HUDEP-2 (cell line): ENCODE results near the gene CTNNB1.

Source experiments
- DNase-seq, 76 experiments: peaks; one replicate each; lab custom pipeline; 2025; ENCODE audit not compliant: unreplicated experiment in 76 of 76; lab: John Stamatoyannopoulos, UW

CTNNB1 gene

GRCh38 chr3:41190509-41191284 lies 8.6 kb upstream of the CTNNB1 start:
- no peak for DNase-seq

- DNase-seq, result no peak
Observed at GRCh38 chr3:41192885-41193284, 6.4 kb upstream of the CTNNB1 start.

DNA sequence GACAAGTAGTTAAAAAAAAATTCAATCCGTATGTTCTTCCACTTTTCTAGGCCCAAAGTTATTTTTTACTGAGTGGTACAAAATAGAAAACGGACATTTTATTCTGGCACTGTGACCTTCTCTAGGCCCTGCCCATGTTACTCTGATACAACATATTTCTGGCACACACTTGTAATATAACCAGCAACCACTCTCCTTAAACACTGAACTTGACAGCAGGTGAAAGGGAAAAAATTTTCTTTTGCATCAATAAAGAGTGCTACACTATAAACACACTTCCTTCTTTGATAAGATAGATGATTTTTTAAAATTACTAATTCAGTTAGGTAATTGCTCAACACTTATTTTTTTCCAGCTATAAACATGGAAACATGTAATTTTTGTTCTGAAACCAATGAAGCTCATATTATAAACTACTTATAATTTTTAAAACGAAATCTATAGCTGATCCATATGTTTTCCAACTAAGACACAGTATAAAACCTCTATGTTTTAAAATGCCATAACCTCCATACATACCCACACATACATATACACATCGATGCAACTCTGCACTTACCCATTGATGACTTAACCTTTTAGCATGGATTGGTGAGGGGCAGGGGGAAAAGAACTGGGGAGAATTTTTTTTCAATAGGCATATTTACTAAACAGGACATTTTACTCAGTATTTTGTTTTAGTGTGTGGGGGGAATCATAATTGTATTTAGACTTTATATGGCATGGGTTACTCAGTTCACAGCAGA lies 5.3 kb upstream of the CTNNB1 start:
- DNase-seq, result no peak

DNA sequence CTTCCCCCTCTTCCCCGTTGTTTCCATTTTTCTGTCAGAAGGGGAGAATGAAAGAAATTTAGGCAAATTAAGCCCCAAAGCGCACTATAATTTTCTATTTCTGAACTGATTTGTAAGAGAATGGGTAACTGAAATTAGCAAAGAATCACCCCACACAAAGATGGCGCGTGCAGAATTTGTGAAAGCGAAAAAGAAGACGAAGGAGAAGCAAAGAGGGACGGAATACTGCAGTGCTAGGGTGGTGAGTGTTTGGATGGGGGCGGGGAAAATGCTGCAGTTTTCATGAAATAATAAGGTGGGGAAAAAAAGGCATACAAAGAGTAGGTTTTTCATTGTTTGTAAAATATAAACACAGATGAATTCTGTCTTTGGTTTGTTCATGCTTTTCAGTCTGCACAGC lies 4.6 kb upstream of the CTNNB1 start:
- no peak for DNase-seq

GRCh38 chr3:41195946-41196345 lies 3.4 kb upstream of the CTNNB1 start:
- no peak for DNase-seq

- DNase-seq, result no peak
Observed at GRCh38 chr3:41196499-41197410, 2.5 kb upstream of the CTNNB1 start.

DNA sequence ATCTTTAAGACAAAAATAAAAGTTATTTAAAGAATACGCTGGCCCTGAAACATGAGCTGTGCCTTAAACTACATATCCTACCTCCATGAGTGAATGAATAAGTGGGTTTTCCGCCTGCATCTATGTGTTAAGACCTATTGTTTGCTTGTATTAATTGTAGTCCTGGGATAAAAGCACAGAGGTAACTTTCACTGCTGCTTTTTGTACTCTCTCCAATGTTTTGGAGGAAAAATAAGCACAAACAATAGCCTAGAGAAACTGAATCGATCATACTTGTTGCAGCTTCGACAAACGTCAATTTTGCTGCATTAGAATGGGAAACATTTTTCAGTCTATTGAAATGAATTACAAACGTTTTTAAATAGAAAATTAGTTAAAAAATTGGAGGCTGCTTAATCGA lies 1.3 kb upstream of the CTNNB1 start:
- DNase-seq, result no peak

GRCh38 chr3:41198526-41198925 lies 779 bp upstream of the CTNNB1 start:
- peak in 8 of 76 experiments; percentile 5 to 37 (median 23) for DNase-seq

DNA sequence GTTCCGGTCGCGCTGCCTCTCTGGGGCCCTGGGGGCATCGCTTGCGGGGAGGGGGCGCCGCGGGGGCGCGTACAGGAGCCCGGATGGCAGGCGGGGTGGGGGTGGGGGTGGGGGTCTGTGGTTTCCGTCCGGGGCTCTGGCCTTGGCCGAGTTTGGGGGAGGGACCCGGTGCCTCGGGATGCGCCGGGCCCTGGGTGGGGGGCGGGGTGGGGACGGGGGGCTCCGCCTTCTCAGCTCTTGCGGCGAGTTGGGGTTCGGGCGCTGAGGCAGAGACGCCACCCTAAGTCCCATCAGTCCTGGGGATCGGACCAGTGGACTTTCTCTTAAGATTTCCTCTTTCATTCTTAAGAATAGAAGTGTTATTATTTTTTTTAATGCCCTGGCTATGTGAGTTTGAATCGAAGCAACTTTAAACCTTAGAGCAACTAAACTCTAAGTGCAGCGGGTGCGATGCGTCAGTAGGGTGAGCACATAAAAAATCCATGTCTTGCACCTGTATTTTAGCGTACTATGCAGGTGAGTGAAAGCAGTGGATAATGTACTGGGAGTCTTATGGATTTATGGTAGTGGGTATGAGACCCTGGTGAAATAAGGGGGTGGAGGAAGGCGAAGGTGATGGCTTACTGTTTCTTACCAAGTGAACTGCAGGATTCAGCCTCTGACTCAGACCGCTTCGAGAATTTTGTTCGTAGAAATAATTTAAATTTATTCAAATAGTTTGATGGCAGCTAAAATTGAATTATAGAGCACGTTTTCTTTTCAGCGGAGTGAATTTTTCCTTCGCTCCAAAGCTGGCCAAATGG lies 762 bp downstream of the CTNNB1 start:
- peak in 12 of 76 experiments; percentile 6 to 33 (median 15) for DNase-seq

- DNase-seq, result peak in 18 of 76 experiments; percentile 2 to 35 (median 7)
Observed at GRCh38 chr3:41200669-41201021, 1.3 kb downstream of the CTNNB1 start.

- no peak for DNase-seq
Observed at GRCh38 chr3:41202075-41202833, 2.9 kb downstream of the CTNNB1 start.

GRCh38 chr3:41202834-41203345 lies 3.6 kb downstream of the CTNNB1 start:
- peak in 3 of 76 experiments; percentile 9 to 19 (median 12) for DNase-seq

GRCh38 chr3:41204369-41204768 lies 5.1 kb downstream of the CTNNB1 start:
- no peak for DNase-seq

DNA sequence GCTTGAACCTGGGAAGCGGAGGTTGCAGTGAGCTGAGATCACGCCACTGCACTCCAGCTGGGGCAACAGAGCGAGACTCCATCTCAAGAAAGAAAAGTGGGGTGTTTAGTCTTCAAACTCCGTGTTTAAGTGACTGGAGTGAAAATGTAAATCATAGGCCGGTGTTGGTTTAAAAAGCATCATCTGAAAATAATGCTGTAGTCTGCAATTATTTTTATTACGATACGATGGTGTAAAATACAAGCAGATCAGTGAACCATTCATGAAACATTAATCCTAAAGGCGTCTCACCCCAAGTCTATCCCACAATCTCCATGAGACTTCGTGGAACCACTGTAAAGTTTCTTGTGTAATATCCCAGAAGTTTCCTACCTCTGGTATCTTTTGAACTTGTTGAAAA lies 6.3 kb downstream of the CTNNB1 start:
- DNase-seq, result no peak

GRCh38 chr3:41207355-41207754 lies 8.1 kb downstream of the CTNNB1 start:
- no peak for DNase-seq

GRCh38 chr3:41208507-41209220 lies 9.4 kb downstream of the CTNNB1 start:
- DNase-seq, result peak in 61 of 76 experiments; percentile 2 to 77 (median 41)

DNA sequence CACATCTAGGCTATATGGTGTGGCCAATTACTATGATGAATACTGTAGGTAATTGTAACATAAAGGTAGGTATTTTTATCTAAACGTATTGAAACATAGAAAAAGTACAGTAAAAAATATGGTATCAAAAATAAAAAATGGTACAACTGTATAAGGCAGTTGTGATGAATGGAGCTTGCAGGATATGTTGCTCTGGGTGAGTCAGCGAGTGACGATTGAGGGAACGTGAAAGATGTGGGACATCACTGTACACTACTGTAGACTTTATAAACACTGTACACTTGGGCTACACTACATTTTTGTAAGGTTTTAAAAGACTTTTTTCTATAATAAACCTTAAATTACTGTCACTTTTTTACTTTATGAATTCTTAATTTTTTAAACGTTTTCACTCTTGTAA lies 10.3 kb downstream of the CTNNB1 start:
- DNase-seq, result no peak

DNA sequence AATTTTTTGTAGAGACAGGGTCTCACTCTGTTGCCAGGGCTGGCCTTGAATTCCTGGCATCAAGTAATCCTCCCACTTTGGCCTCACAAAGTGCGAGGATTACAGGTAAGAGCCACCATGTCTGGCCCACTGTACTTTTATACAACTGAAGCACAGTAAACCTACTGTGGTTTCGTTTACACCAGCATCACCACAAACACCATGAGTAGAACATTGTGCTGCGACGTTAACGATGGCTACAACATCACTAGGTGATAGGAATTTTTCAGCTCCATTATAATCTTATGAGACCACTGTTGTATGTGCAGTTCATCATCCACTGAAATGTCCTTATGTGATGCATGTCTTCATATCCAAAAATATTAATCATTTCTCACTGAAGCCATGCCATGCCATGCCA lies 11.7 kb downstream of the CTNNB1 start:
- DNase-seq, result no peak

DNA sequence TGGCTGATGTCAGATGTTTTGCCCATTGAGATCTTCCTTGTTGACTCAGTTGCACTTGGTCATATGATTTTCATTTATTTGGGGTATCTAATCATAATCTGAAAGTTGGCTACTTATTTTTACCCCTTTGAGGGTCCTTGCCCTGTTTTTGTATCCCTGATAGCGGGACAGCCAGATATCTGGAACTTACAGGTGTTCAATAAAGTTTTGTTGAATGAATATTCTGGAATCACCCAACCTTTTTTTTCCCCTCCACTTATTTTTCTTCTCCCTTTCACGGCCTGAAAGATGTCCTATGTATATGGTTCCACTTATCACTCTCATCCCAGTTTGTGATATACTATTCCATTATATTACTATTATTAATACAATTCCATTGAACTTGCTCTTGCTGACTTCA lies 12.8 kb downstream of the CTNNB1 start:
- DNase-seq, result no peak
